Glutamatergic neuron (in vitro differentiated cells): ENCODE results near the gene GPR162. TPM values are rescaled to one million over a fixed set of nuclear protein-coding genes. Genes with fewer than 3 reads are reported as not detected.

Source experiments
- DNase-seq: peaks from one replicate; pipeline ENCODE4 v3.0.0; 2022
- H3K27ac Mint-ChIP-seq: one replicate; pipeline ENCODE4 v1.8.0; 2020; ENCODE audit warnings: mild to moderate bottlenecking, mixed read lengths, inconsistent platforms; ENCODE audit not compliant: unreplicated experiment
- H3K27me3 Mint-ChIP-seq: one replicate; pipeline ENCODE4 v1.8.0; 2020; ENCODE audit warnings: mild to moderate bottlenecking, moderate library complexity, mixed read lengths, inconsistent platforms; ENCODE audit not compliant: unreplicated experiment
- H3K36me3 Mint-ChIP-seq: one replicate; pipeline ENCODE4 v1.8.0; 2020; ENCODE audit warnings: mild to moderate bottlenecking, mixed read lengths, inconsistent platforms; ENCODE audit not compliant: unreplicated experiment
- H3K4me1 Mint-ChIP-seq: one replicate; pipeline ENCODE4 v1.8.0; 2020; ENCODE audit warnings: mild to moderate bottlenecking, low read depth, mixed read lengths, inconsistent platforms; ENCODE audit not compliant: unreplicated experiment
- H3K4me3 Mint-ChIP-seq: one replicate; pipeline ENCODE4 v1.8.0; 2020; ENCODE audit warnings: mild to moderate bottlenecking, mixed read lengths, inconsistent platforms; ENCODE audit not compliant: unreplicated experiment
- H3K9me3 Mint-ChIP-seq: one replicate; pipeline ENCODE4 v1.8.0; 2020; ENCODE audit warnings: mild to moderate bottlenecking, moderate library complexity, mixed read lengths, inconsistent platforms; ENCODE audit not compliant: unreplicated experiment
- CTCF ChIP-seq: fragments of 200-600 bp; sonication (generic); IDR thresholded peaks from one replicate; pipeline ENCODE4 v1.5.0; 2021; ENCODE audit not compliant: partially characterized antibody, unreplicated experiment
- total RNA-seq: library from RNA; stranded (reverse); fragmentation: NEBNext Ultra II Directional; extraction: Animal tissue kit (Norgen Biotek cat#: 25700); gene quantifications from one replicate; pipeline ENCODE4 v1.2.1, GENCODE V29; 2021; ENCODE audit not compliant: unreplicated experiment

The GPR162 gene
- total RNA-seq, 1 donor from 2014 or later, result 145 TPM

- H3K36me3 Mint-ChIP-seq, result peaks cover 10% of the 10 kb centered on the region
- no peak for DNase-seq
- H3K27ac Mint-ChIP-seq, result peak overlapping the region; percentile 96
- peak overlapping the region; percentile 79 for H3K4me3 Mint-ChIP-seq
- H3K4me1 Mint-ChIP-seq, result peaks cover 23% of the 10 kb centered on the region
- peaks cover 7% of the 10 kb centered on the region for H3K9me3 Mint-ChIP-seq
- H3K27me3 Mint-ChIP-seq, result peaks cover 14% of the 10 kb centered on the region
- no peak for TF ChIP-seq CTCF
These were observed 18.7 kb downstream of the GPR162 start for GRCh38 chr12:6840330-6840729.

- DNase-seq, result peak; percentile 43
- Mint-ChIP-seq H3K9me3 (peaks cover 7% of the 10 kb centered on the region), H3K4me3 (peak within 1 kb of the TSS; percentile 79), H3K4me1 (peaks cover 23% of the 10 kb centered on the region), H3K27me3 (peaks cover 16% of the 10 kb centered on the region), H3K36me3 (peaks cover 10% of the 10 kb centered on the region), H3K27ac (peak within 1 kb of the TSS; percentile 96)
- TF ChIP-seq CTCF, result no peak
These were observed 19.3 kb downstream of the GPR162 start, which contains the start of gene GNB3 for GRCh38 chr12:6840761-6841515. Gene GNB3, plus strand, starts transcription at chr12:6840925. Its CDS starts 363 bp downstream, at chr12:6841288.

GRCh38 chr12:6842075-6842474 is 20.5 kb downstream of the GPR162 start:
- Mint-ChIP-seq H3K36me3 (peaks cover 5% of the 10 kb centered on the region), H3K27ac (peak overlapping the region; percentile 48)

GRCh38 chr12:6843118-6843902 is 21.7 kb downstream of the GPR162 start:
- DNase-seq, result no peak

More at GRCh38 chr12:6842075-6842474, 20.5 kb downstream of the GPR162 start:
- Mint-ChIP-seq H3K27me3 (peaks cover 14% of the 10 kb centered on the region), H3K4me3 (peak overlapping the region; percentile 52), H3K4me1 (peaks cover 23% of the 10 kb centered on the region), H3K9me3 (peaks cover 5% of the 10 kb centered on the region)
- DNase-seq, result no peak
- no peak for TF ChIP-seq CTCF

More at GRCh38 chr12:6843118-6843902, 21.7 kb downstream of the GPR162 start:
- Mint-ChIP-seq H3K27ac (peak overlapping the region; percentile 28), H3K4me3 (no peak overlapping the region), H3K4me1 (peaks cover 19% of the 10 kb centered on the region), H3K27me3 (peaks cover 15% of the 10 kb centered on the region), H3K36me3 (peaks cover 2% of the 10 kb centered on the region), H3K9me3 (peaks cover 8% of the 10 kb centered on the region)
- no peak for TF ChIP-seq CTCF
